Measurements from ENCODE around the gene CNOT4. TPM values are rescaled to one million over a fixed set of nuclear protein-coding genes. Genes with fewer than 3 reads are reported as not detected.

CNOT4 gene
- total and polyA plus RNA-seq, 2 of the 4 experiments (the other 2 are of a cell fraction) = 7.0 to 8.1 TPM

GRCh38 chr7:135445690-135446089 is 64.2 kb downstream of the CNOT4 start:
- dilution Hi-C loops (cut with HindIII; ENCODE audit: low sequenced_read_pairs, unreplicated experiment) = no loop called here
- DNase-seq (no peak), ATAC-seq (ENCODE audit: low read depth) (no peak)
- TF ChIP-seq MXI1 (IDR thresholded peaks at IDR 0.05; ENCODE audit: borderline replicate concordance, low read depth, low read length) (no peak), RFX5 (IDR thresholded peaks at IDR 0.05; ENCODE audit: low read depth, low read length) (no peak), POLR2A (IDR thresholded peaks at IDR 0.05; ENCODE audit: low read depth, low read length) (no peak), MAFK (IDR thresholded peaks at IDR 0.05; ENCODE audit: low read depth, low read length) (no peak), RAD21 (IDR thresholded peaks at IDR 0.05; ENCODE audit: low read length) (no peak), CEBPB (IDR thresholded peaks at IDR 0.05; ENCODE audit: low read depth, low read length) (no peak), MAZ (IDR thresholded peaks at IDR 0.05; ENCODE audit: borderline replicate concordance, low read depth, low read length) (no peak), NFE2L2 (IDR thresholded peaks at IDR 0.05; ENCODE audit: low read depth, low read length) (no peak), BHLHE40 (IDR thresholded peaks at IDR 0.05; ENCODE audit: low read depth, low read length) (no peak), FOS (IDR thresholded peaks at IDR 0.05; ENCODE audit: low read depth, low read length) (no peak)
- TF ChIP-seq, protein P1, sequence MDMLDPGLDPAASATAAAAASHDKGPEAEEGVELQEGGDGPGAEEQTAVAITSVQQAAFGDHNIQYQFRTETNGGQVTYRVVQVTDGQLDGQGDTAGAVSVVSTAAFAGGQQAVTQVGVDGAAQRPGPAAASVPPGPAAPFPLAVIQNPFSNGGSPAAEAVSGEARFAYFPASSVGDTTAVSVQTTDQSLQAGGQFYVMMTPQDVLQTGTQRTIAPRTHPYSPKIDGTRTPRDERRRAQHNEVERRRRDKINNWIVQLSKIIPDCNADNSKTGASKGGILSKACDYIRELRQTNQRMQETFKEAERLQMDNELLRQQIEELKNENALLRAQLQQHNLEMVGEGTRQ (IDR thresholded peaks at IDR 0.05; ENCODE audit: low read depth, low read length) = no peak
- TF ChIP-seq, protein P2, sequence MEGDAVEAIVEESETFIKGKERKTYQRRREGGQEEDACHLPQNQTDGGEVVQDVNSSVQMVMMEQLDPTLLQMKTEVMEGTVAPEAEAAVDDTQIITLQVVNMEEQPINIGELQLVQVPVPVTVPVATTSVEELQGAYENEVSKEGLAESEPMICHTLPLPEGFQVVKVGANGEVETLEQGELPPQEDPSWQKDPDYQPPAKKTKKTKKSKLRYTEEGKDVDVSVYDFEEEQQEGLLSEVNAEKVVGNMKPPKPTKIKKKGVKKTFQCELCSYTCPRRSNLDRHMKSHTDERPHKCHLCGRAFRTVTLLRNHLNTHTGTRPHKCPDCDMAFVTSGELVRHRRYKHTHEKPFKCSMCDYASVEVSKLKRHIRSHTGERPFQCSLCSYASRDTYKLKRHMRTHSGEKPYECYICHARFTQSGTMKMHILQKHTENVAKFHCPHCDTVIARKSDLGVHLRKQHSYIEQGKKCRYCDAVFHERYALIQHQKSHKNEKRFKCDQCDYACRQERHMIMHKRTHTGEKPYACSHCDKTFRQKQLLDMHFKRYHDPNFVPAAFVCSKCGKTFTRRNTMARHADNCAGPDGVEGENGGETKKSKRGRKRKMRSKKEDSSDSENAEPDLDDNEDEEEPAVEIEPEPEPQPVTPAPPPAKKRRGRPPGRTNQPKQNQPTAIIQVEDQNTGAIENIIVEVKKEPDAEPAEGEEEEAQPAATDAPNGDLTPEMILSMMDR (conservative IDR thresholded peaks at IDR 0.05; ENCODE audit: low read depth, low read length) = no peak
- TF ChIP-seq, protein P3, sequence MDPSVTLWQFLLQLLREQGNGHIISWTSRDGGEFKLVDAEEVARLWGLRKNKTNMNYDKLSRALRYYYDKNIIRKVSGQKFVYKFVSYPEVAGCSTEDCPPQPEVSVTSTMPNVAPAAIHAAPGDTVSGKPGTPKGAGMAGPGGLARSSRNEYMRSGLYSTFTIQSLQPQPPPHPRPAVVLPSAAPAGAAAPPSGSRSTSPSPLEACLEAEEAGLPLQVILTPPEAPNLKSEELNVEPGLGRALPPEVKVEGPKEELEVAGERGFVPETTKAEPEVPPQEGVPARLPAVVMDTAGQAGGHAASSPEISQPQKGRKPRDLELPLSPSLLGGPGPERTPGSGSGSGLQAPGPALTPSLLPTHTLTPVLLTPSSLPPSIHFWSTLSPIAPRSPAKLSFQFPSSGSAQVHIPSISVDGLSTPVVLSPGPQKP (IDR thresholded peaks at IDR 0.05; ENCODE audit: borderline replicate concordance, low read depth, low read length) = no peak
- Histone ChIP-seq H3K4me2 (ENCODE audit: low read depth, low read length) (no peak overlapping the region), H2BK5ac (ENCODE audit: low read depth, low read length, poor library complexity, severe bottlenecking) (no peak overlapping the region), H4K8ac (ENCODE audit: low read depth in 2 of 2, low read length in 2 of 2) (no peak overlapping the region), H3K56ac (ENCODE audit: extremely low read depth, insufficient read depth, low read length) (no peak overlapping the region), H3K4me3 (ENCODE audit: insufficient read depth, low read depth, low read length) (no peak overlapping the region), H4K20me1 (ENCODE audit: insufficient read depth, low read length) (peaks cover 32% of the 10 kb centered on the region), H3K9me3 (ENCODE audit: control insufficient read depth, insufficient read depth, low read length) (no peaks in the 10 kb centered on the region), H2AK9ac (replicated peaks; ENCODE audit: low read depth, low read length, poor library complexity) (no peak overlapping the region), H2BK20ac (ENCODE audit: low read depth, low read length) (no peak overlapping the region), H3K27me3 (ENCODE audit: control insufficient read depth, insufficient read depth, low read length) (no peaks in the 10 kb centered on the region), H2AK5ac (ENCODE audit: low read depth, low read length) (no peak overlapping the region), H3K23ac (ENCODE audit: low read depth, low read length) (no peak overlapping the region), H2BK120ac (ENCODE audit: low read depth, low read length) (no peak overlapping the region), H3K18ac (ENCODE audit: low read depth, low read length) (no peak overlapping the region), H4K91ac (ENCODE audit: insufficient read depth, low read depth, low read length) (no peak overlapping the region), H3K4ac (ENCODE audit: low read depth, low read length) (no peak overlapping the region), H3K14ac (replicated peaks; ENCODE audit: low read depth, low read length) (no peak overlapping the region), H3K27ac (ENCODE audit: insufficient read depth, low read length) (no peak overlapping the region), H3K79me1 (ENCODE audit: low read depth in 1 of 2, low read length in 2 of 2) (peaks cover 33 to 49% of the 10 kb centered on the region in 2 experiments), H2BK15ac (ENCODE audit: low read depth, low read length) (no peak overlapping the region), H3K9ac (ENCODE audit: low read depth, low read length) (no peak overlapping the region), H2AFZ (replicated peaks; ENCODE audit: low read length, poor library complexity) (no peak overlapping the region), H4K5ac (ENCODE audit: low read depth, low read length) (no peak overlapping the region), H3K4me1 (ENCODE audit: control insufficient read depth, insufficient read depth, low read length) (no peaks in the 10 kb centered on the region), H3K9me1 (ENCODE audit: insufficient read depth, low read length) (no peaks in the 10 kb centered on the region; the same call in 1 of the 2 replicates), H3K36me3 (ENCODE audit: control insufficient read depth, insufficient read depth, low read length) (peaks cover 3% of the 10 kb centered on the region; the same call in 1 of the 2 replicates)
- in situ Hi-C loops (cut with MboI; ENCODE audit: low sequenced_read_pairs) = no loop called here
- no TSS peak for BruUV-seq (replicated peaks)
- POLR2A ChIA-PET (ENCODE audit: unreplicated experiment) = no interaction called here
- intact Hi-C loops (cut with micrococcal nuclease) = no loop called here
- CTCF ChIA-PET = no interaction called here

Measured in IMR-90 (cell line).